GM10266 (cell line): ENCODE results near the gene ARHGEF38.

ENCODE experiments used
- DNase-seq: peaks from one replicate; pipeline ENCODE4 v3.0.0; 2012; ENCODE audit errors: extremely low spot score
- CTCF ChIP-seq: IDR thresholded peaks from 2 replicates; pipeline ENCODE4 v1.5.1; 2012; ENCODE audit warnings: mild to moderate bottlenecking, low read depth; ENCODE audit not compliant: control insufficient read depth, insufficient read depth; ENCODE audit errors: missing control alignments

Gene ARHGEF38

GRCh38 chr4:105598052-105598451 is 45.6 kb downstream of the ARHGEF38 start:
- TF ChIP-seq CTCF: no peak
- no peak for DNase-seq

DNA sequence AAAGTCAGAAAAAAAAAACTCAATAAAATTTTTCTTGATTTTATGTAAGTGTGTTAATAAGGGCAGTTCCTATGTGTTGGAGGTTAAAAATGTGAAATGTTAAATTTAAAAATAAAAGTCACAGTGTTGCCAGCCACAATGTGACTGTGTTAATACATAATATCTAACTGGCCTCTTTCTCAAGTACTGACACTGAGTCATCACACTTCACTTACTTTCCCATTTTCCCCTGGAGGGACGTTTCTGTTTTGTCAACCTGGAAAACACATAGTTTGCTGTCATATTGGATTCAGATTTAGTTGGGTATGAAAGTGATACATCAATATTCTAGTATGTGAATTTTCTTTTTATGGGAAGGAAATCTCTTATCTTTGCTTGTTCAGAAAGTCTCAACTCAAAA is 46.4 kb downstream of the ARHGEF38 start:
- DNase-seq: no peak
- no peak for TF ChIP-seq CTCF

GRCh38 chr4:105599482-105599881 is 47.1 kb downstream of the ARHGEF38 start:
- DNase-seq: no peak
- no peak for TF ChIP-seq CTCF

DNA sequence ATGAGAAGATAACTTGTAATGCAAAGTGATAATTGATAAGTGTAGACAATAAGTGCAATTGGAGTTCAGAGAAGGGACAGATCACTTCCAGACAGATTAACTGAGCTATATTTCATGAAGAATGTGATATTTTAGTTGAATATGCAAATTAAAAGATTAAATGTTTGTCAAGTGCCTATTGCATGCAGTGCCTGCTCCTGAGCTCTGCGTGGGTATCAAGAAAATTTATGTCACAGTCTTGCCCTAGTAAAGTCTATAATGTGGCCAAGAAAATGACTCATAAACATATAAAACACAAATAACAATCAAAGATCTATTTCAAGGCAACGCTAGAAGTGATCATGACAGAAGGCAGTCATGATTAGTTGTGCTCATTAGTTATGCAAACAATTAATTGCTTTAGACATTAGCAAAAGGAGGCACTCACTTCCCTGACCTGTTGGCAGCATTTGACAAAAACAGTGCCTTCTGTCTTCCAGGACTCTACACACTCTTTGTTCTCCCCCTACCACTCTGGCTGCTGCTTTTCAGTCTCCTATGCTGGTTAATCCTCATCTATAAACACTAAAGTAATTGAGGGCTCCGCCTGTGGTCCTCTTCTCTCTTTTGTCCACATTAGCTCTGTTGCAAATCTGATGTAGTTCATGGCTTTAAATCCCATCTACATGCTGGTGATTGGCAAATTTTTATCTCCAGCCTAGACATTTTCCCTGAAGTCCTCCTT is 47.7 kb downstream of the ARHGEF38 start:
- no peak for DNase-seq
- no peak for TF ChIP-seq CTCF

DNA sequence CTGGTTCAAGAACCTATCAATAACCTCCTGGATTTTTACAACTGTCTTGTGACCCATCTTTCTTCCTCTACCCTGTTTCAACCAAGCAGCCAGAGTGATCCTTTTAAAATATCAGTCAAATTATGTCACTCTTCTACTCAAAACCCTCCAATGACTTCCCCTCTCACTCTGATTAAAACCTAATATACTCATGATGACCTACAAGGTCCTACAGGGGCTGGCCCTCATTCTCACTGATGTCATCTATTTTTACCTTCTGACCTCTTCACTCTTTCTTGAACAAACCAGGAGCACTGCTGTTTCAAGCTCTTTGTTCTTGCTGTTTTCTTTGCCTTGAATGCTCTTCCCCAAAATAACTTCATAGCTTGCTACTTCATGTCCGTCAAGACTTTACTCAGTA is 48.5 kb downstream of the ARHGEF38 start:
- TF ChIP-seq CTCF: no peak
- DNase-seq: no peak

DNA sequence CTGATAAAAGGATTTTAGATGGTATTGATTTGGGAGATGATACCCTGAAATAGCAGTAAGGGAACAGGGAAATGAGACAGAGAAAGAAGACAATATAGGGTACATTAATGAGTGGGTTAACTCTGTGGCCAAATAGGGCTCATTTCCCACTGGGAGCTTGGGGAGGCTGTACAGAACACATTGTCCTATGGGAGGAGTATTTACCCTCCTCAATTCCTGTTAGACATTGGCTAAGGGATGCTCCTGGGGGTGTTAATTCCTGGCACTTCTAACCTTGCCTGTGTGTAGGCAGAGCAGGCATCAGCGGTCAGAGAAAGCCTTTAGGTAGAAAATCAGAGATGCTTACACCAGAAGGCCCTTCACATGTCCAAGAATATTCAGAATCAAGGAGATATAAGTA is 49.0 kb downstream of the ARHGEF38 start:
- no peak for TF ChIP-seq CTCF
- DNase-seq: no peak

DNA sequence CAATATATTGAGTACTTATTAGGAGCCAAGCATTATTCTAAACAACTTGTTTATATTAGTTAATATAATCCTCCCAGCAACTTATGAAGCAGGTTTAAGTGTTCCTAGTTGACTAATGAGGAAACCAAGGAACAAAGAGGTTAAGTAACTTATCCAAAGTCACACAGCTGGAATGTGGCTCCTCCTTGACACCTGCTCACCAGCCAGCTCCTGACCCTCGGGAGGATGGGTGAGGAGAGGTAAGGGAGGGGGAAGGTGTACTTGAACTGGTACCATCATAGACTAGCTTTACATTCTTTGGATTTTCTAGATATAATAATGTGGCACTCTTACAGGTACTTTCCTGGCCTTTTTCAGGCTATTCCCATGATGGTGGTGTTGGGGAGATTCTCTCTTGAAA is 50.7 kb downstream of the ARHGEF38 start:
- no peak for DNase-seq
- no peak for TF ChIP-seq CTCF
